Ovary (tissue), 3 donors: ENCODE results near the gene PRKCQ.

Experiments used
- POLR2A ChIP-seq: fragments of 450-650 bp; IDR thresholded peaks from one replicate; pipeline ENCODE4 v1.6.1; 2017; ENCODE audit warnings: antibody characterized with exemption, mild to moderate bottlenecking, moderate library complexity
- TF ChIP-seq, protein P1 (sequence below), 3 donors: fragments of 450-650 bp in 2 of 3; fragments of 200-600 bp in 1 of 3; IDR thresholded peaks; one replicate each; pipeline versions ENCODE4 v1.5.1 to v1.8.0; 2016 to 2022; ENCODE audit warnings: antibody characterized with exemption in 3 of 3, mild to moderate bottlenecking in 1 of 3
- donor health status: DM: no; HTN: no; CAD: no.

GRCh38 chr10:6405713-6406112 lies 174.4 kb downstream of the PRKCQ start:
- TF ChIP-seq, protein P1, sequence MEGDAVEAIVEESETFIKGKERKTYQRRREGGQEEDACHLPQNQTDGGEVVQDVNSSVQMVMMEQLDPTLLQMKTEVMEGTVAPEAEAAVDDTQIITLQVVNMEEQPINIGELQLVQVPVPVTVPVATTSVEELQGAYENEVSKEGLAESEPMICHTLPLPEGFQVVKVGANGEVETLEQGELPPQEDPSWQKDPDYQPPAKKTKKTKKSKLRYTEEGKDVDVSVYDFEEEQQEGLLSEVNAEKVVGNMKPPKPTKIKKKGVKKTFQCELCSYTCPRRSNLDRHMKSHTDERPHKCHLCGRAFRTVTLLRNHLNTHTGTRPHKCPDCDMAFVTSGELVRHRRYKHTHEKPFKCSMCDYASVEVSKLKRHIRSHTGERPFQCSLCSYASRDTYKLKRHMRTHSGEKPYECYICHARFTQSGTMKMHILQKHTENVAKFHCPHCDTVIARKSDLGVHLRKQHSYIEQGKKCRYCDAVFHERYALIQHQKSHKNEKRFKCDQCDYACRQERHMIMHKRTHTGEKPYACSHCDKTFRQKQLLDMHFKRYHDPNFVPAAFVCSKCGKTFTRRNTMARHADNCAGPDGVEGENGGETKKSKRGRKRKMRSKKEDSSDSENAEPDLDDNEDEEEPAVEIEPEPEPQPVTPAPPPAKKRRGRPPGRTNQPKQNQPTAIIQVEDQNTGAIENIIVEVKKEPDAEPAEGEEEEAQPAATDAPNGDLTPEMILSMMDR (IDR thresholded peaks at IDR 0.05), result no peak
- no peak for TF ChIP-seq POLR2A
